MCF 10A (cell line): ENCODE results near the gene ITFG1. TPM values are rescaled to one million over a fixed set of nuclear protein-coding genes. Genes with fewer than 3 reads are reported as not detected.
"Not testable (repeated sequence)": the region's sequence is repeated elsewhere in the genome, so short reads cannot be mapped to it uniquely, and the experiment has no call there.

Experiments
- BruUV-seq: library from RNA; stranded (reverse); fragments of 400-500 nt; replicated peaks from 2 replicates; lab custom pipeline; 2021; lab: Mats Ljungman, UMichigan
- CTCF ChIA-PET: fragments of 300-600 bp; sonication (Branson Sonifier 250); formaldehyde crosslinking; extraction: SDS; loops from one replicate; lab custom pipeline; 2021; ENCODE audit warnings: antibody characterized with exemption, inconsistent platforms; lab: Yijun Ruan, JAX
- POLR2A ChIA-PET: fragments of 300-600, 350-650 bp; sonication (Branson Sonifier 250); formaldehyde crosslinking; extraction: SDS; loops from one replicate; lab custom pipeline; 2020; ENCODE audit warnings: antibody characterized with exemption, inconsistent platforms; lab: Yijun Ruan, JAX
- DNase-seq: peaks from one replicate; pipeline ENCODE4 v3.0.0-alpha.2; 2018; ENCODE audit not compliant: unreplicated experiment
- H3K27ac Mint-ChIP-seq: one replicate; pipeline ENCODE4 v1.8.0; 2022; ENCODE audit warnings: mild to moderate bottlenecking, low read depth, mixed read lengths; ENCODE audit not compliant: unreplicated experiment
- H3K27me3 Mint-ChIP-seq: one replicate; pipeline ENCODE4 v1.8.0; 2022; ENCODE audit warnings: mixed read lengths; ENCODE audit not compliant: insufficient read depth, unreplicated experiment
- H3K36me3 Mint-ChIP-seq: one replicate; pipeline ENCODE4 v1.8.0; 2022; ENCODE audit warnings: mild to moderate bottlenecking, moderate library complexity, mixed read lengths; ENCODE audit not compliant: insufficient read depth, unreplicated experiment
- H3K4me1 Mint-ChIP-seq: one replicate; pipeline ENCODE4 v1.8.0; 2022; ENCODE audit warnings: mixed read lengths; ENCODE audit not compliant: insufficient read depth, unreplicated experiment
- H3K4me3 Mint-ChIP-seq: one replicate; pipeline ENCODE4 v1.8.0; 2022; ENCODE audit warnings: mild to moderate bottlenecking, moderate library complexity, mixed read lengths; ENCODE audit not compliant: unreplicated experiment
- H3K9me3 Mint-ChIP-seq: one replicate; pipeline ENCODE4 v1.8.0; 2022; ENCODE audit warnings: mixed read lengths; ENCODE audit not compliant: unreplicated experiment
- intact Hi-C: fragments of 100-400 bp; cut with micrococcal nuclease; formaldehyde crosslinking; loops from 2 replicates; pipeline ENCODE4 v1.14.1; 2022
- total RNA-seq: library from RNA; stranded (reverse); gene quantifications from 2 replicates; pipeline ENCODE4 v1.2.3, GENCODE V29; 2022
- TF ChIP-seq, protein P1 (sequence below): fragments of 200-600 bp; IDR thresholded peaks from one replicate; pipeline ENCODE4 v1.8.0; 2022; ENCODE audit warnings: antibody characterized with exemption, mild to moderate bottlenecking; ENCODE audit not compliant: unreplicated experiment

The ITFG1 gene
- total RNA-seq, 1 experiment from 2014 or later, result 35.4 TPM

DNA sequence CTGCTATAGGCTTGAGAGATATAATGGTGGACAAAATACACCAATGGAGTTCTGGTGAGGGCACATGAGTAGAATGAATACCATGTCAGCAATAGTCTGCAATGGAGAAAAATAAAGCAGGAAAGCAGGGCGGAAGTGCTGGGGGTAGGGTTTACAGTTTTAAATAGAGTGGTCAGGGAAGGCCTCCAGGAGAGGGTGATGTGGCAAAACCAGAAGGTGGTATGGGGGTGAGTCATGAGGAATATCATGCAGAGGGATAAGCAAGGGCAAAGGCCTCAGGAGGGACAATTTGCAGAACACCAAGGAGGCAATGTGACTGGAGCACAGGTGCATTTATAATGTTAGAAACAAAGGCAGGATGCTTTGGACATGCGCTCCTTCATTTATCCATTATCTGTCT lies 102.0 kb downstream of the ITFG1 start:
- TF ChIP-seq, protein P1, sequence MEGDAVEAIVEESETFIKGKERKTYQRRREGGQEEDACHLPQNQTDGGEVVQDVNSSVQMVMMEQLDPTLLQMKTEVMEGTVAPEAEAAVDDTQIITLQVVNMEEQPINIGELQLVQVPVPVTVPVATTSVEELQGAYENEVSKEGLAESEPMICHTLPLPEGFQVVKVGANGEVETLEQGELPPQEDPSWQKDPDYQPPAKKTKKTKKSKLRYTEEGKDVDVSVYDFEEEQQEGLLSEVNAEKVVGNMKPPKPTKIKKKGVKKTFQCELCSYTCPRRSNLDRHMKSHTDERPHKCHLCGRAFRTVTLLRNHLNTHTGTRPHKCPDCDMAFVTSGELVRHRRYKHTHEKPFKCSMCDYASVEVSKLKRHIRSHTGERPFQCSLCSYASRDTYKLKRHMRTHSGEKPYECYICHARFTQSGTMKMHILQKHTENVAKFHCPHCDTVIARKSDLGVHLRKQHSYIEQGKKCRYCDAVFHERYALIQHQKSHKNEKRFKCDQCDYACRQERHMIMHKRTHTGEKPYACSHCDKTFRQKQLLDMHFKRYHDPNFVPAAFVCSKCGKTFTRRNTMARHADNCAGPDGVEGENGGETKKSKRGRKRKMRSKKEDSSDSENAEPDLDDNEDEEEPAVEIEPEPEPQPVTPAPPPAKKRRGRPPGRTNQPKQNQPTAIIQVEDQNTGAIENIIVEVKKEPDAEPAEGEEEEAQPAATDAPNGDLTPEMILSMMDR, result no peak
- no peak overlapping the region for H3K27ac Mint-ChIP-seq

DNA sequence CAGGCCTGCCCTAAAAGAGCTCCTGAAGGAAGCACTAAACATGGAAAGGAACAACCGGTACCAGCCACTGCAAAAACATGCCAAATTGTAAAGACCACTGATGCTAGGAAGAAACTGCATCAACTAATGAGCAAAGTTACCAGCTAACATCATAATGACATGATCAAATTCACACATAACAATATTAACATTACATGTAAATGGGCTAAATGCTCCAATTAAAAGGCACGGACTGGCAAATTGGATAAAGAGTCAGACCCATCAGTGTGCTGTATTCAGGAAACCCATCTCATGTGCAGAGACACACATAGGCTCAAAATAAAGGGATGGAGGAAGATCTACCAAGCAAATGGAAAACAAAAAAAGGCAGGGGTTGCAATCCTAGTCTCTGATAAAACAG lies 111.8 kb downstream of the ITFG1 start:
- intact Hi-C loops, H3K4me3 Mint-ChIP-seq, CTCF ChIA-PET, H3K27ac Mint-ChIP-seq, H3K27me3 Mint-ChIP-seq, BruUV-seq, H3K4me1 Mint-ChIP-seq, POLR2A ChIA-PET, DNase-seq, H3K36me3 Mint-ChIP-seq: not testable (repeated sequence)
- H3K9me3 Mint-ChIP-seq, result peaks cover 23% of the 10 kb centered on the region

More for the DNA sequence above, 102.0 kb downstream of the ITFG1 start:
- H3K27me3 Mint-ChIP-seq, result no peaks in the 10 kb centered on the region
- peaks cover 11% of the 10 kb centered on the region for H3K36me3 Mint-ChIP-seq
- intact Hi-C loops, result no loop called here
- H3K4me3 Mint-ChIP-seq, result no peak overlapping the region
- CTCF ChIA-PET, result no interaction called here
- no TSS peak for BruUV-seq
- POLR2A ChIA-PET, result no interaction called here
- no peaks in the 10 kb centered on the region for H3K9me3 Mint-ChIP-seq
- peaks cover 11% of the 10 kb centered on the region for H3K4me1 Mint-ChIP-seq
- peak; percentile 47 for DNase-seq

DNA sequence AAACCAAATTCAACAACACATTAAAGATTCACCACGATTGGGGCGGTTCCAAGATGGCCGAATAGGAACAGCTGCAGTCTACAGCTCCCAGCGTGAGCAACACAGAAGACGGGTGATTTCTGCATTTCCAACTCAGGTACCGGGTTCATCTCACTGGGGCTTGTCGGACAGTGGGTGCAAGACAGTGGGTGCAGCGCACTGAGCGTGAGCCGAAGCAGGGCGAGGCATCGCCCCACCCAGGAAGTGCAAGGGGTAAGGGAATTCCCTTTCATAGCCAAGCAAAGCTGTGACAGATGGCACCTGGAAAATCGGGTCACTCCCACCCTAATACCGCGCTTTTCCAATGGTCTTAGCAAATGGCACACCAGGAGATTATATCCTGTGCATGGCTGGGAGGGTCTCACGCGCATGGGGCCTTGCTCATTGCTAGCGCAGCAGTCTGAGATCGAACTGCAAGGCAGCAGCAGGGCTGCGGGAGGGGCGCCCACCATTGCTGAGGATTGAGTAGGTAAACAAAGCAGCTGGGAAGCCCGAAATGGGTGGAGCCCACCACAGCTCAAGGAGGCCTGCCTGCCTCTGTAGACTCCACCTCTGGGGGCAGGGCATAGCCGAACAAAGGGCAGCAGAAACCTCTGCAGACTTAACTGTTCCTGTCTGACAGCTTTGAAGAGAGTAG lies 113.7 kb downstream of the ITFG1 start:
- H3K27ac Mint-ChIP-seq, H3K27me3 Mint-ChIP-seq, H3K4me1 Mint-ChIP-seq, CTCF ChIA-PET, intact Hi-C loops, POLR2A ChIA-PET, BruUV-seq, DNase-seq, H3K4me3 Mint-ChIP-seq: not testable (repeated sequence)
- Mint-ChIP-seq H3K9me3 (peaks cover 23% of the 10 kb centered on the region), H3K36me3 (peaks cover 13% of the 10 kb centered on the region)

DNA sequence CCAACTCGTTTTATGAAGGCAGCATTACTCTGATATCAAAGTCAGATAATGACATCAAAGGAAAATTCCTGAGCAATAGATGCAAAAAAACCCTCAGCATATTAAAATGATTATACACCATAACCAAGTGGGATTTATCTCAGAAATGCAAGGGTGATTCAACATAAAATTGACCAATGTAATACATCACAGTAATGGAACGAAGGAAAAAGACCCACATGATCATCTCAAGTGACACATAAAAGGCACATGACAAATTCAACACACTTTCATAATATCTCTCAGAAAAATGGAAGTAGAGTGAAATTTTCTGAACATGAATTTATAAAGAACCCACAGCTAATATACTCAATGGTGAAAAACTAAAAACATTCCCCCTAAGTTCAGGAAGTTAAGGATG lies 118.8 kb downstream of the ITFG1 start:
- TF ChIP-seq, protein P1, result no peak
- DNase-seq, result no peak
- peaks cover 13% of the 10 kb centered on the region for H3K36me3 Mint-ChIP-seq
- CTCF ChIA-PET, result no interaction called here
- intact Hi-C loops, result no loop called here
- peaks cover 14% of the 10 kb centered on the region for H3K9me3 Mint-ChIP-seq
- H3K27ac Mint-ChIP-seq, result no peak overlapping the region
- no peaks in the 10 kb centered on the region for H3K4me1 Mint-ChIP-seq
- POLR2A ChIA-PET, result no interaction called here
- no peak overlapping the region for H3K4me3 Mint-ChIP-seq
- BruUV-seq, result no TSS peak
- H3K27me3 Mint-ChIP-seq, result no peaks in the 10 kb centered on the region

DNA sequence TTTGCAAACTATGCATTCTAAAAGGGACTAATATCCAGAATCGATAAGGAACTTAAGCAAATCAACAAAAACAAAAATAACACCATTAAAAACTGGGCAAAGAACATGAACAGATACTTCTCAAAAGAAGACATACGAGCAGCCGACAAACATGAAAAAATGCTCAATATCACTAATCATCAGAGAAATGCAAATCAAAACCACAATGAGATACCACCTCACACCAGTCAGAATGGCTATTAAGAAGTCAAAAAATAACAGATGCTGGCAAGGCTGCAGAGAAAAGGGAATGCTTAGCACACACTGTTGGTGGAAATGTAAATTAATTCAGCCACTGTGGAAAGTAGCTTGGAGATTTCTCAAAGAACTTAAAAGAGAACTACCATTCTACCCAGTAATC lies 130.3 kb downstream of the ITFG1 start:
- H3K27me3 Mint-ChIP-seq, H3K4me1 Mint-ChIP-seq, H3K27ac Mint-ChIP-seq, H3K4me3 Mint-ChIP-seq, intact Hi-C loops, DNase-seq, H3K9me3 Mint-ChIP-seq, BruUV-seq, POLR2A ChIA-PET: not testable (repeated sequence)
- CTCF ChIA-PET, result interaction anchor here (0.6 kb wide), 1 partner anchor 9 kb away, joined by 3 read pairs; no protein-coding TSS in a partner anchor
- peaks cover 12% of the 10 kb centered on the region for H3K36me3 Mint-ChIP-seq

DNA sequence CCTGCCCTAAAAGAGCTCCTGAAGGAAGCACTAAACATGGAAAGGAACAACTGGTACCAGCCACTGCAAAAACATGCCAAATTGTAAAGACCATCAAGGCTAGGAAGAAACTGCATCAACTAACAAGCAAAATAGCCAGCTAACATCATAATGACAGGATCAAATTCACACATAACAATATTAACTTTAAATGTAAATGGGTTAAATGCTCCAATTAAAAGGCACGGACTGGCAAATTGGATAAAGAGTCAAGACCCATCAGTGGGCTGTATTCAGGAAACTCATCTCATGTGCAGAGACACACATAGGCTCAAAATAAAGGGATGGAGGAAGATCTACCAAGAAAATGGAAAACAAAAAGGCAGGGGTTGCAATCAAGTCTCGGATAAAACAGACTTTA lies 136.6 kb downstream of the ITFG1 start:
- intact Hi-C loops, H3K4me3 Mint-ChIP-seq, BruUV-seq, H3K4me1 Mint-ChIP-seq, H3K27me3 Mint-ChIP-seq, H3K9me3 Mint-ChIP-seq, H3K27ac Mint-ChIP-seq, DNase-seq, CTCF ChIA-PET: not testable (repeated sequence)
- peaks cover 16% of the 10 kb centered on the region for H3K36me3 Mint-ChIP-seq
- POLR2A ChIA-PET, result interaction anchor here (0.8 kb wide), 1 partner anchor 9 kb away, joined by 3 read pairs; no protein-coding TSS in a partner anchor
